Testis (tissue), 3 donors: ENCODE data around the gene SLC25A21. TPM values are rescaled to one million over a fixed set of nuclear protein-coding genes. Genes with fewer than 3 reads are reported as not detected.

Source experiments
- DNase-seq: peaks from one replicate; pipeline ENCODE4 v3.0.0-alpha.2; 2019
- H3K27ac ChIP-seq, 2 donors: fragments of 200-600 bp; sonication (generic); one replicate each; pipeline ENCODE4 v1.5.1; 2019
- H3K27me3 ChIP-seq: fragments of 200-600 bp; sonication (generic); one replicate; pipeline ENCODE4 v1.5.1; 2019
- H3K36me3 ChIP-seq: fragments of 200-600 bp; sonication (generic); one replicate; pipeline ENCODE4 v1.5.1; 2017; ENCODE audit warnings: low read depth; ENCODE audit errors: missing control alignments
- H3K4me1 ChIP-seq: fragments of 200-600 bp; sonication (generic); one replicate; pipeline ENCODE4 v1.5.1; 2019
- H3K4me3 ChIP-seq, 2 donors: fragments of 200-600 bp; sonication (generic); one replicate each; pipeline ENCODE4 v1.5.1; 2017 to 2019
- H3K9me3 ChIP-seq: fragments of 200-600 bp; sonication (generic); one replicate; pipeline ENCODE4 v1.5.1; 2017
- POLR2A ChIP-seq: fragments of 450-650 bp; IDR thresholded peaks from one replicate; pipeline ENCODE4 v1.6.1; 2017; ENCODE audit warnings: antibody characterized with exemption, mild to moderate bottlenecking, moderate library complexity
- WGBS, 2 donors: methylation state at CpG; one replicate each; pipeline ENCODE4 v1.1.5; 2018; 5-methylcytosine and 5-hydroxymethylcytosine counted together
- intact Hi-C: fragments of 100-400 bp; cut with DNase I; formaldehyde crosslinking; loops from one replicate; pipeline ENCODE4 v1.15.1; 2023; ENCODE audit warnings: low total_unique reads
- polyA plus RNA-seq: library from polyadenylated mRNA; stranded (reverse); fragments of 350-450 nt; fragmentation: Illumina TruSeq; extraction: RNeasy Lipid Tissue Mini Kit (QIAGEN cat#74804); gene quantifications from one replicate; pipeline ENCODE4 v1.2.3, GENCODE V29; 2014; ENCODE audit warnings: low read depth, low replicate concordance; ENCODE audit not compliant: insufficient read depth
- total RNA-seq, 2 donors: library from RNA; depleted of rRNA; stranded (reverse); fragments of >200 nt; gene quantifications; one replicate each; pipeline ENCODE4 v1.2.3, GENCODE V29; 2016
- TF ChIP-seq, protein P1 (sequence below), 3 experiments: fragments of 450-650 bp in 2 of 3; fragments of 200-600 bp in 1 of 3; sonication (generic) in 1 of 3; IDR thresholded peaks; one replicate each; pipeline ENCODE4 v1.5.1; 2016 to 2019; ENCODE audit warnings: antibody characterized with exemption in 3 of 3, mild to moderate bottlenecking in 2 of 3, moderate library complexity in 1 of 3

The SLC25A21 gene
- total and polyA plus RNA-seq, 3 donors from 2014 or later, result 4.4 to 16.0 (median 13.6) TPM

DNA sequence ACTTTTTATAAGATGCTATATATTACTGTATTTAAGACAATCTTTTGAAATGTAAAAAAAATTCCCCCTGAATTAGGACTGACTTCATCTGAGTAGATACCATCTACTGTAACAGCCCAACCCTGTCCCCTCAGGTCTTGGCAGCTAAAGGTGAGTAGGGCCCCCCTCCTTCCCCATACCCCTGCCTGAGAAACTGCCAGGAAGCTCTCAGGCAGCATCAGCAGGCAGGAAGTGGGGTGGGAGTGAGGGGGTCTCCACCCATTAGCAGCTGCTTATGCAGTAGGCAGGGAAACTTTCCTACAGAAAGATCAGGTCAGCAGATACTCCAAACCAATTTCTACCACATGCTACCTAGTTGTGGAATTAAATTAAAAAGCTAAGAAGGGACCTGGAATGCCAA lies 448.2 kb downstream of the SLC25A21 start:
- H3K27ac ChIP-seq, result no peak overlapping the region
- H3K9me3 ChIP-seq, result no peaks in the 10 kb centered on the region
- no peaks in the 10 kb centered on the region for H3K27me3 ChIP-seq
- no peak for TF ChIP-seq POLR2A
- TF ChIP-seq, protein P1, sequence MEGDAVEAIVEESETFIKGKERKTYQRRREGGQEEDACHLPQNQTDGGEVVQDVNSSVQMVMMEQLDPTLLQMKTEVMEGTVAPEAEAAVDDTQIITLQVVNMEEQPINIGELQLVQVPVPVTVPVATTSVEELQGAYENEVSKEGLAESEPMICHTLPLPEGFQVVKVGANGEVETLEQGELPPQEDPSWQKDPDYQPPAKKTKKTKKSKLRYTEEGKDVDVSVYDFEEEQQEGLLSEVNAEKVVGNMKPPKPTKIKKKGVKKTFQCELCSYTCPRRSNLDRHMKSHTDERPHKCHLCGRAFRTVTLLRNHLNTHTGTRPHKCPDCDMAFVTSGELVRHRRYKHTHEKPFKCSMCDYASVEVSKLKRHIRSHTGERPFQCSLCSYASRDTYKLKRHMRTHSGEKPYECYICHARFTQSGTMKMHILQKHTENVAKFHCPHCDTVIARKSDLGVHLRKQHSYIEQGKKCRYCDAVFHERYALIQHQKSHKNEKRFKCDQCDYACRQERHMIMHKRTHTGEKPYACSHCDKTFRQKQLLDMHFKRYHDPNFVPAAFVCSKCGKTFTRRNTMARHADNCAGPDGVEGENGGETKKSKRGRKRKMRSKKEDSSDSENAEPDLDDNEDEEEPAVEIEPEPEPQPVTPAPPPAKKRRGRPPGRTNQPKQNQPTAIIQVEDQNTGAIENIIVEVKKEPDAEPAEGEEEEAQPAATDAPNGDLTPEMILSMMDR (IDR thresholded peaks at IDR 0.05), result no peak
- no peak for DNase-seq
- intact Hi-C loops, result no loop called here
- H3K36me3 ChIP-seq, result no peaks in the 10 kb centered on the region
- H3K4me1 ChIP-seq, result no peaks in the 10 kb centered on the region
- H3K4me3 ChIP-seq, result no peak overlapping the region

DNA sequence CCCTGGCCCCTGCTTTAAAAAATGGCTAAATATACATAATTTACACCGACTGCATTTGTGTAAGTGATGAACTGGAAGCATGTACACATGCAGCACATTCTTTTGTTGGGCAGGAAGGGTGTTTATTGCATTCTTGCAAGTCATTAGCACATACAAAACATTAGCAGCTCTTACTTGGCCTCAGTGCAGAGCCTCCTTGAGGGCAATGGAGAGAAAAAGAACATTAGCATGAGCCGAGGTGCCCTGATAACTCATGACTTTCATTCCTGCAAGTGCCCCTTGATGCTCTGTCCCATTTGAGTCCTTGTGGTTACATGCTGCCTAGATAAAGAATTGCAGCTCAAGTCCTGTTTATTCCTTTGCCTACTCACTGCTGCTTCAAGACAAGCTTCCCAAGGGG lies 448.9 kb downstream of the SLC25A21 start:
- H3K36me3 ChIP-seq, result no peaks in the 10 kb centered on the region
- H3K4me3 ChIP-seq, result no peak overlapping the region
- H3K27ac ChIP-seq, result no peak overlapping the region
- no peak for TF ChIP-seq POLR2A
- TF ChIP-seq, protein P1 (IDR thresholded peaks at IDR 0.05), result no peak
- intact Hi-C loops, result no loop called here
- H3K27me3 ChIP-seq, result no peaks in the 10 kb centered on the region
- WGBS, 2 donors, result 60 to 73% methylated on average over 2 of the region's 2 CpGs
- no peak for DNase-seq
- no peaks in the 10 kb centered on the region for H3K9me3 ChIP-seq
- H3K4me1 ChIP-seq, result no peaks in the 10 kb centered on the region

DNA sequence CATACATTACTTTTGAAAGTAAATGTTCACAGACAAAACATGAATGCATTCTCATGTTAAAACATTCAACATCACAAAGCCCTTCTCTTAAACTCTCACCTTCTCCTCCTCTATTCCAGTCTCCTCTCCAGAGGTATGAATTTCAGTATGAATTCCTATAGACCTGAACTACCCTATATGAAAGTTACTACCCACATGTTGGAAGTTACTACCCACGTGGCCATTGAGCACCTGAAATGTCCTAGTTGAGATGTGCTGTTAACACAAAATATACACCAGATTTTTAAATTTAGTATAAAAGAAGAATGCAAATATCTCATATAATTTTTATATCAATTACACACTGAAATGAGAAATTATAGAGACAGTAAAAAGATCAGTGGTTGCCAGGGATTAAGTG lies 450.5 kb downstream of the SLC25A21 start:
- no peaks in the 10 kb centered on the region for H3K27me3 ChIP-seq
- H3K4me3 ChIP-seq, result no peak overlapping the region
- no peak overlapping the region for H3K27ac ChIP-seq
- 94 to 97% methylated on average over 1 of the region's 1 CpG for WGBS, 2 donors
- no peaks in the 10 kb centered on the region for H3K4me1 ChIP-seq
- no peak for DNase-seq
- H3K36me3 ChIP-seq, result no peaks in the 10 kb centered on the region
- intact Hi-C loops, result no loop called here
- H3K9me3 ChIP-seq, result no peaks in the 10 kb centered on the region
- no peak for TF ChIP-seq POLR2A
- TF ChIP-seq, protein P1 (IDR thresholded peaks at IDR 0.05), result no peak

DNA sequence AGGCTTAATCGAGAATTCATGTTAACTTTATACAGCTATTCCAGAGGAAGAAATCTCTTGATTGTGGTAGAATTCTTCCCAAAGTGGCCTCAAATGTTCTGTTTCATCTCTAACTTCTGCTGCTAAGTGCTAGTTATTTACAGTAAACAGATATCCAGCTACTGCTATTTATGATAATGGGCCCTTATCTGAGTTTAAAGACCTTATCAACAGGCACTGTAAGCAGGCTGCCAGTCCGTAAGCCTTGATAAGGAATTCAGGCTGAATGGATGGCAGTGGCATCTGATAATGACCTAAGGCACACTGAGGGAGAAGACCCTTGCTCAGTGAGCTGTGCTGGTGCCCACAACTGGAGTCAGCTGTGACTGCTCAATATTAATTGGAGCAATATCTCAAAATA lies 451.7 kb downstream of the SLC25A21 start:
- TF ChIP-seq POLR2A, result no peak
- TF ChIP-seq, protein P1 (IDR thresholded peaks at IDR 0.05), result no peak
- no peaks in the 10 kb centered on the region for H3K36me3 ChIP-seq
- WGBS, 2 donors, result 61 to 77% methylated on average over 2 of the region's 2 CpGs
- no peak for DNase-seq
- H3K4me3 ChIP-seq, result no peak overlapping the region
- H3K27me3 ChIP-seq, result no peaks in the 10 kb centered on the region
- intact Hi-C loops, result no loop called here
- no peaks in the 10 kb centered on the region for H3K9me3 ChIP-seq
- H3K4me1 ChIP-seq, result no peaks in the 10 kb centered on the region
- no peak overlapping the region for H3K27ac ChIP-seq

DNA sequence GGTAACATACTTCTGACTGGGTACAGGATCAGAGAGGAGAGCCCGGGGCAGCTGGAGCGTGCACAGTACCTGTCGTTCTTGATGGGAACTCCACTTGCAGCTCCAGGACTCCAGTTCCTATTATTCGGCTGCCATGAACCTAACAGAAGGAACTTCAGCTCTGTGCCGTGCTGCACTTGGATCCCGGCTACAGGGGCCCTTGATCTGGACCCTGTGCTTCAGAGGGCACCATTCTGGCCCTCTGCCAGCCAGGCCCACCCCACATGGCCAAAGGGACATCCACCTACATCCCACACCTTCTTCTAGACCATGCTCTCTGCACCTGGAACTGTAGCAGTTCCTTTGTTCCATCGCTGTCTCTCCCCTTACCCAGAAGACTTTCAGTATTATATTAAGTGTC lies 452.6 kb downstream of the SLC25A21 start:
- no peak for DNase-seq
- TF ChIP-seq, protein P1 (IDR thresholded peaks at IDR 0.05), result no peak
- no peak for TF ChIP-seq POLR2A
- H3K9me3 ChIP-seq, result no peaks in the 10 kb centered on the region
- no peaks in the 10 kb centered on the region for H3K36me3 ChIP-seq
- no peaks in the 10 kb centered on the region for H3K27me3 ChIP-seq
- H3K27ac ChIP-seq, result no peak overlapping the region
- no peaks in the 10 kb centered on the region for H3K4me1 ChIP-seq
- intact Hi-C loops, result no loop called here
- WGBS, 2 donors, result 93 to 96% methylated on average over 7 of the region's 7 CpGs
- H3K4me3 ChIP-seq, result no peak overlapping the region
